ENCODE measurements around the gene F2RL3.
"Not testable (repeated sequence)": the region's sequence is repeated elsewhere in the genome, so short reads cannot be mapped to it uniquely, and the experiment has no call there.

F2RL3 gene

DNA sequence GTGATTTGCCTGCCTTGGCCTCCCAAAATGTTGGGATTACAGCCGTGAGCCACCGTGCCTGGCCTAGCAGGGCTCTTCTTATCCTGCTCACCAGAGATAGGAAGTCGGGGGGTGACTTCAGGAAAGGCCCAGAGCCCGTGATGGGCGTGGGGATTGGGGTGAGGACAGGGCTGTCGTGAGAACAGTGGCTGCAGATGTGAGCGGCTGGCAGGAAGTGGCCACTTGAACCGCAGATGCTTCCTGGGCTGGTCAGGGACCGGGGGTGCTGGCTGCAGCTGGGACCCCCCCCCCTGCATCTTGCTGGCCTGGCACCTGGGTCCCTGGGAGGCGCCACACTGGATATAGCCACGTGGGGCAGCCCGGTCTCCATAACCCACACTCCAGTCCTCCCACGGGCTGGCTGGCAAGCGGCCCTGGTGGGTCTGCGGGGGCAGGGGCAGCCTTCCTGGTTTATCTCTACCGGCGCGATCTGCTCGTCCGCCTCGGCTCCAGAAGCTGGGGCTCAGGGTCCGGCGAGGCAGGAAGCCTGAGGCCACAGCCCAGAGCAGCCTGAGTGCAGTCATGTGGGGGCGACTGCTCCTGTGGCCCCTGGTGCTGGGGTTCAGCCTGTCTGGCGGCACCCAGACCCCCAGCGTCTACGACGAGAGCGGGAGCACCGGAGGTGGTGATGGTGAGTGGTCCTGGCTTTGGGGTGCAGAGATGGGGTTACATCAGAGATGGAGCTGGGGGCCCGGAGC is at the start of gene F2RL3:
F2RL3 (plus strand) TSS at position 371 of the 737 bp plus-strand sequence; CDS start at position 562, 191 bp downstream.
- DNase-seq: no peak

DNA sequence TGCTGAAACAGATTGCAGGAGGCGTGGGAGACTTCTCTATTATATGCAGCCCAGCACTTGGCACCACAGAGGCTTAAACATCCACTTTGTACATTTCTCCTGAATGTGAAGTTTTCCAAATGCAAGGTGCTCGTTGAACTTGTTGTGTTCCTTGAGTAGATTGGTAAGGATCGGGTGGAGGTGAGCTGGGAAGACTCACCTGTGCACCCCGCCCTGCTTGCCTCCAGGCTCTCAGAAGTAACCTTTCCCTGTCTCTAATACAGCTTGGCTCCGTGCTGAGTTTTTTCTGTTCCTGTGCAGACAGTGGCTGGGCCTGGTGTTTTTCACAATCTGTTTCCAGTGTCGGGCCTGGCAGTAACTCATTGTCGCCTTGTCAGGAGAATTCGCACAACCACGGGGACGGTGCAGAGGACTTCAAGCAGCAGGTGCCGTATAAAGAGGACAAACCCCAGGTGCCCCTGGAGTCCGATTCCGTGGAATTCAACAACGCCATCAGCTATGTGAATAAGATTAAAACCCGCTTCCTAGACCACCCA is 47.3 kb upstream of the F2RL3 start:
- DNase-seq: no peak

DNA sequence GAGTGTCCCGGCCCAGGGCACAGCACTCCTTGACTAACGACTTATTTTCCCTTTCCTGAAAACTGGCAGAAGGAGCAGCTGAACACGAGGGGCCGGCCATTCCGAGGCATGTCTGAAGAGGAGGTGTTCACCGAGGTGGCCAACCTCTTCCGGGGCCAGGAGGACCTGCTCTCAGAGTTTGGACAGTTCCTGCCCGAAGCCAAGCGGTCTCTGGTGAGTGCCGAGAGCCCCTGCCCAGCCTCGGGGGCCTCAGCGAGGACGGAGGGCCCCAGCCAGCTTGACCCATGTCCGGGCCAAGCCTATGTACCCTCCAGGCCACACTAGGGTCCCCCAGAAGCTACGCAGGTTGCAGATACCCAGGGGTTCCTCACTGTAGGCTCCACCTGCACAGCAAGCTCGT is 41.9 kb upstream of the F2RL3 start:
- DNase-seq: no peak

DNA sequence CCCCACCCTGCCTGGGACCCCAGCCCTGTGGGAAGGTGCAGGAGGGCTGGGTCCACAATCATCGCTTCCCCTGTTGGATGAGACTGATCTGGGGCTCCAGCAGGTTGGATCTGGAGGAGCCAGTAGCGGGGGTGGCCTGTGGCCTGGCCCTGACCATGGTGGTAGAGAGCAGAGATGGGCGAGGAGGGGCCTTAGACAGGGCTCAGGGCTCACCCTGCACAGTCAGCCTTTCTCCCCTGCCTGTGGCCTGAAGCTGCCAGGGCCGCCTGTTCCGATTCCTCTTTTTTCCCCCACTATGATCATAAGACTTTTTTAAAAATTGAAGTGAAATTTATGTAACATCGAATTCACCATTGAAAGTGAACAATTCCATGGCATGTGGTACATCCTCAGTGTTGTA is 41.4 kb upstream of the F2RL3 start:
- no peak for DNase-seq

DNA sequence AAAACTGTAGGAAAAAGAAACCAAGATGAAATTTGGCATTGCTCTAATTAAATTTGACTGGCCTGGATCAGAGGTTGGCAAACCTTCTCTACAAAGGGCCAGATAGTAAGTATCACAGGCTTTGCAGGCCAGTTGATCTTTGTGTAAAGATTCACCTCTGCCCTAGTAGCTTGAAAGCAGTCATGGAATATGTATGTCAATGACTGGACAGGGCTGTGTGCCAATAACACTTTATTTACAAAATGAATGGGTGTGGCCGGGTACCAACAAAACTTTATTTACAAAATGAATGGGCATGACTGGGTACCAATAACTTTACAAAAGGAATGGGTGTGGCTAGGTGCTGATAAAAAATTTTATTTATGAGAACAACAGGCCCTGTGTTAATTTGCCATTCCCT is 39.6 kb upstream of the F2RL3 start:
- no peak for DNase-seq

DNA sequence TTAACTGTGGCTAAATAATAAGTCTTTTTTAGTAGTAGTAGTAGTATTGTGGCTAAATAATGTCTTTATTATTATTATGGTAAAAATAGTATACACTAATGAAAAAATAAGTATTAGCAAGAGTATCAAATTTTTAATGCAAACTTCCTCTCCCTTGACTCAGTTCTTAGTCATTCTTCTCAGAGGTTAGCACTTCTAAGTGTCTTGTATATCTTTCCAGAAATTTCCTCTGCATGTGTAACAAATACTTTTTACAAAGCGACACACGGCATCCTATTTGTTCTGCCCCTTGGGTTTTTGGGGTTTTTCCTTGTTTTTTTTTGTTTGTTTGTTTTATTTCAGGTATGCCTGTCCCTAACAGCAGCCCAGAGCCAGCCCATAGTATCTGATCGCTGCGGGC is 38.7 kb upstream of the F2RL3 start:
- DNase-seq: no peak

DNA sequence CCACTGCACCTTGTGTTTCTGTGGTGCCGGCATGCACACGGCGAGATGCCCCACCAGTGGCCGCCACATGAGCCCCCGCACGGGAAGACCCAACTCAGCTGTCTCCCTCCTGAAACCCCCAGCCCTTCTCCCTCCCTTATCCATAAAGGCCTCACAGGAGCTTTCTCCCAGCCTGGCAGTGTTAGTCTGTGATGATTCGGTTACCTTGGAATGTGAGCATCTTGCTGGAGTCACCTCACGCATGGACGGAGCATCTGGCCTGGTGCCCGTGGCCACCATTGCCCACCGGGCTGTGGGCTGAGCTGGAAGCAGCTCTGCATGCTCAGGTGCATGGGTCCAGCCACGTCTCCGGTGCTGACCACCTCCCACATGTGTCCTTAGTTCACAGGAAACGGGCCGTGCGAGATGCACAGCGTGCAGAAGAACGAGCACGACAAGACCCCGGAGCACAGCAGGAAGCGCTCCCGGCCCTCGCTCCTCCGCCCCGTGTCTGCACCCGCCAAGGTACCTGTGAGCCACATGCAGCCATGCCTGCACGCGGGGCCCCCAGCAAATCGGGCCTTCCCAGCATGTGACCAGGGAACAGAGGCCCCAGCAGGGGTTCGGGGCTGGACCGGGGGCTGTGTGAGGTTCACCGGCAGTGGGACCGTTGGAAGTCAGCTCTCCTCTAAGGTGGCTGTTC is 37.6 kb upstream of the F2RL3 start:
- DNase-seq: no peak

DNA sequence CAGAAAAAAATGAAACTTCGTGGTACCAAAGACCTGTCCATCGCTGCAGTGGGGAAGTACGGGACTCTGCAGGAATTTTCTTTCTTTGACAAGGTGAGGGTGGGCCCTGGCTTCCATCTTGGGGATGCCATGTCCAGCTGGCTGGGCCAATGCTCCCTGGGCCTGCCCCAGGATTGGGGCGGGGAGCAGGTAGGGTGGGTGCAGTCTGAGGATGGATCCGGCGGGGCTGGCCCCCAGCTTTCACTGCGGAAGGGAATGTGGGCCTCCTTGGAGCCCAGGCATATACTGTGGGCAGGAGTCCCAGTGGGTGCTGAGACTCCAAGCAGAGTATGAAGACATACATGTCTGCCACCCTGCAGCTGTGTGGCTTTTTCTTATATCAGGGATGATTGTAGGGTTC is 35.7 kb upstream of the F2RL3 start:
- no peak for DNase-seq

DNA sequence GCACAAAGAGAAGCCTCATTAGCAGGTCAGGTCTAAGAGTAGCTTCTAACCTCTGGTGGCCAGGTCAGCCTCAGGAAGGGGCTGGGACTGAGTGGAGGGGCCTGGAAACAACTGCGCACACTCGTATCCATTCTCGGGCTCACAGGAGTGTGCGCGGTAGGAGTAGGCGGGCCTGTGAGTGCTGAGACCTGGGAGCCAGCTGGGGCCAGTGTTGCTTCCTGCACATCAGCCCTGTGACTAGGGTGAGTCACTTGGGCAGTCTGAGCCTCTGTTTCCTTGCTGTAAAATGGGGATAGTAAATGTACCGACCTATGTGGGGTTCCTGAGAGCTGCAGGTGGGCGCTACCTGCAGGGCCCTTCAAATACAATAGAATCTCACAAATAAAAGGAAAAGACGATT is 32.7 kb upstream of the F2RL3 start:
- DNase-seq: no peak

DNA sequence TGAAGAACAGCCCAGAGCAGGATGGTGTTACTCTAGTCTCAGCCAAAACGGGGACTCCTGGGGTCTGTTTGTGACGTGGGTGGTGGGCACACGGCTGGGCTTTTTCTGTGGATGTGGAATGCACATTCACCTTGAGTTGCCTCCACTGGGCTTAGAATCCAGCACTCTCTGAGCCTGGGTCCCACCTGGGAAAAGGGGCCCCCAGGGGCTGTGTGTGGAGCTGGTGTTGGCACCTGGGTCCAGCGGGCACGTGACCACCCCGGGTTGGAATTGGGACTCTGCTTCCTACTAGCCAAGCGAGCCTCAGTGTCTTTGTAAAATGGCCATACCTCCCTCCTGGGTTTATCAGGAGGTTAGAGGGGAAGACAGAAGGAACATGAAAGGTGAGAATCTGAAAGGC is 29.2 kb upstream of the F2RL3 start:
- DNase-seq: no peak

DNA sequence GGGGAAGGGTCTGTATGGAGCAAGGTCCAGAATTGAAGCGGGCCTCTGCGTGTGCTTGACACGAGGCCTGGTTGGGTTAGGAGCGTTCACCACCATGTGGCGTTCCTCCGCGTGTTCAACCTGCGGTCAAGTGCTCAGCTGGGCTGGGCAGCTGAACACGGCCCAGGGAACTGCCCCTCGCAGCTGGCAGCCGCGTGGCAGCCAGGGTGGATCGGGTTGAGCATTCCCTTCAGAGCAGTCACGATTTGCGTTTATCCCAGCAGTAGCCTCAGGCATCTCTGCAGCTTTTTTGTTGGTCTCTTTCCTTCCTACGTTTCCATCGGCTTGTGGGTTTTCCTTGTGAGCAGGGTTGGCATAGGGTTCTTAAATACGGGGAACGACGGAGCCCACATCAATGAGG is 28.7 kb upstream of the F2RL3 start:
- DNase-seq: no peak

DNA sequence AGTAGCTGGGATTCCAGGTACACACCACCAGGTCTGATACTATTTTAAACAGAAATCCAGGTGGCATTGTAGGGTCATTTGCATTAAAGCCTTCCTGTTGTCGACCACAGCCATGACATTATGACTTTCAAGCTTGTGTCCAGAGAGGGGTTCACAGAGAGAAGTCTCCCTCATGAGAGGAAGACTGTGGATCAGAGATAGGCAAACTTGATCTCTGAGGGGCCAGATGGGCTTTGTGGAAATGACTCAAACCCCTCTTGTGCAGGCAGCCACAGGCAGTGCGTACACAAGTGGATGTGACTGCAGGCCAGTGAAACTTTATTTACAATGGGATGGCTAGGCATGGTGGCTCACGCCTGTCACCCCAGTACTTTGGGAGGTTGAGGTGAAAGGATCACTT is 27.8 kb upstream of the F2RL3 start:
- DNase-seq: no peak

DNA sequence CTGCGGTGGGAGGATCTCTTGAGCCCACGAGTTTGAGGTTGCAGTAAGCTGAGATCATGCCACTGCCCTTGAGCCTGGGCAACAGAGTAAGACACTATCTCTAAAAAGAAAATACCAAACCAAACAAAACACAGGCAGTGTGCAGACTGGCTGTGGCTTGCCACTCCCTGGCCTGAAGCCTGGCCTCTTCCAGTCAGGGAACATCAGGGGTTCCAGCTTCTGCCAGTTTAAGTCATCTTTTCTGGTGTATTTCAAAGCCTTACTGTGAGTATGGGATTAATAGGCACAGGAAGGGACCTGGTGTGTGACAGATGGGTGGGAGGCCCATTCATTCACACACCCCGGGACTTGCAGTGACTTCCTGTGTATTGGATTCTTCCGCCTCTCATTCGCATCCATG is 27.0 kb upstream of the F2RL3 start:
- DNase-seq: no peak

DNA sequence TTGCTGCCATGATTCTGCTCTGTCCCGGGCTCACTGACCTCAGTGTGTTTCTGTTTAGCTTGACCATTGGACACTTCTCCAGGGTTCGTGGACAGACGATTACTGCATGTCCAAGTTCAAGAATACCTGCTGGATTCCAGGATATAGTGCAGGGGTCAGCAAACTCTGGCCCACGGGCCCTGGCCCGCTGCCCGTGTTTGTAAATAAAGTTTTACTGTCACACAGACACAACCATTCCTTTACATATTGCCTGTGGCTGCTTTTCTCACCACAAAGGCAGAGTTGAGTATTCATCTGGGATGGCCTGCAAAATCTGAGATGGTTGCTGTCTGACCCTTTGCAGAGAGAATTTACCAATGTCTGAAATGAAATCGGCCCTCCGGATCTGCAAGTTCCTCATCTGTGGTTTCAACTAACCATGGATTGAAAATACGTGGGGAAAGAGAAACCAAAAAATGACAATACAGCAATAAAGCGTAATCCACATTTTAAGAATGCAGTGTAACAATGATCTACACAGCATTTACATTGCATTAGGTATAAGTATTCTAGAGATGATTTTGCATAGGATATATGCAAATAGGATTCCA is 25.9 kb upstream of the F2RL3 start:
- DNase-seq: no peak

DNA sequence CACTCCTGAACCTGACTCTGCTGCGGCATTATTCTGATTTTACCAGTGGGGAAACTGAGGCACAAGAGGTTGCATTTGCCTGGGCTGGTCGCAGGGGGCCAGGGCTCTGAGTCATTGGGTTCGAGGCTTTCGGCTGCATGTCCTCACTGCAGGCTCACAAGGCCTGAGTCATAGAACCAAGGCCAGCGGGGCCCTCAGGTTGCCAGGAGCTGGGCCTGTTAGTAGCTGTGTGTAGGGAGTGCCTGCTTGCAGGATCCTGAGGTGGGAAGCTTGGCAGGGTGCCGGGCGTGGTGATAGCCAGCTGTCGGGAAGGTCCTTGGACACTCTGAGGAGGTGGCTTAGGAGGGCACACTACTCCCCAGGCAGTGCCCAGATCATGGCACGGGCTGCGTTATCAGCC is 21.6 kb upstream of the F2RL3 start:
- DNase-seq: no peak

DNA sequence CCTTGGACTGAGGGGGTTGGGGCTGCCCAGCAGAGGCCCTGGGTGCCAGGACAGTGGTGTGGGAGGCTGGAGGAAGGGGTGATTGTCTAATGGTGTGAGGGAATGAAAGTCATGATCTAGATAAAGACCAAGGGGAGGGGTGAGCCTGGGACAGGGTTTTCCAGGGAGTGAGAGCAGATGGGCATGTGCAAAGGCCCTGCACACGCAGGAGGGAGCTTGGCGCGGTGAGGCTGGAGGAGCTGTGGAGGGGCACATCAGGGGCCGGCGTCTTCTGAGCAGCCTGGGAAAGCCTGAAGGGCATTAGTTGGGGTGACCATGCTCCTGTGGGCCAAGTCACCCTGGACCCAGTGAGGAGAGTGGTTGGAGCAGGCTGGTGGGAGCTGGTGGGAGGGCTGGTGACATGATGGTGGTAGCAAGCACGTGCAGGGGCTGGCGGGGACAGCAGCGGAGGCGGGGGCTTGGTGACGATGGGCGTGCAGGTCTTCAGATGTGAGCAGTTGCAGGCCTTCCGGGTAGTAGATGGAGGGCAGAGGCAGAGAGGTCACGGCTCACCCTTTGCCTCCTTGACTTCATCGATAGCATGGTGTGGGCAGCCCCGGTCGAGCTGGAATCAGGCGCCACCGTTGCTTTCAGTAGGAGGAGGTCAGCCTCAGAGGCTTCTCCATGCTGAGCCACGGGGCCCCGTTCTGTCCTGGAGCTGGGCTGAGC is 20.2 kb upstream of the F2RL3 start:
- no peak for DNase-seq

DNA sequence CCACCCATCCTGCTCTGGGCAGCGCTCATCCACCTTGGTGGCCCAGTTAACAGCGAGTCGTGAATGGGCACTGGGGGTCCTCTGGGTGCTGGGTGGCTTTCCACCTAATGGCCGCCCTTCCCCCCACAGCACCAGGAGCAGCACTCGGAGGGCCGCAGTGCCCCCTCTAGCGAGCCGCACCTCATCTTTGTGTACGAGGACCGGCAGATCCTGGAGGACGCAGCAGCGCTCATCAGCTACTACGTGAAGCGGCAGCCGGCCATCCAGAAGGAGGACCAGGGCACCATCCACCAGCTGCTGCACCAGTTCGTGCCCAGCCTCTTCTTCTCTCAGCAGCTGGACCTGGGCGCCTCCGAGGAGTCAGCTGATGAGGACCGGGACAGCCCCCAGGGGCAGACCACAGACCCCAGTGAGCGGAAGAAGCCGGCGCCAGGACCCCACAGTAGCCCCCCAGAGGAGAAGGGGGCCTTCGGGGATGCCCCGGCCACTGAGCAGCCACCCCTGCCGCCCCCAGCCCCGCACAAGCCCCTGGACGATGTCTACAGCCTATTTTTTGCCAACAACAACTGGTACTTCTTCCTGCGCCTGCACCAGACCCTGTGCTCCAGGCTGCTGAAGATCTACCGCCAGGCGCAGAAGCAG is 19.3 kb upstream of the F2RL3 start:
- DNase-seq: no peak

DNA sequence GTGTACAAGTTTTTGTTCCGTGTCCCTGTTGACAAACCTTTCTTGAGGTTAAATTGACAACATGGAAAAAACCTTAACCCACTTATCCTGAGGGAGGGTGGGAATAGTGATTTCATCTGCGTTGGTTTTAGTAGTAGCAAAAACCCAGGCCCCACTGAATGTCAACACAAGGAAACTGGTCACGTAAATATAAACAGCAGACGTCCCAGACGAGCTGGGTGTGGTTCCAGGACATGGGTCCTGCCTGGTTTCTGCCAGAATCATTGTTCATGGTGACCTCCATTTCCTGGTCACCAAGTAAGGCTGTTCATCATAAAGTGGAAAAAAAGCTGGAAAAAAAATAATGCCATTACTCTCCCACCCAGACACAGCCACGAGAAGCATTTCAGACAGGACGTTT is 16.9 kb upstream of the F2RL3 start:
- no peak for DNase-seq

DNA sequence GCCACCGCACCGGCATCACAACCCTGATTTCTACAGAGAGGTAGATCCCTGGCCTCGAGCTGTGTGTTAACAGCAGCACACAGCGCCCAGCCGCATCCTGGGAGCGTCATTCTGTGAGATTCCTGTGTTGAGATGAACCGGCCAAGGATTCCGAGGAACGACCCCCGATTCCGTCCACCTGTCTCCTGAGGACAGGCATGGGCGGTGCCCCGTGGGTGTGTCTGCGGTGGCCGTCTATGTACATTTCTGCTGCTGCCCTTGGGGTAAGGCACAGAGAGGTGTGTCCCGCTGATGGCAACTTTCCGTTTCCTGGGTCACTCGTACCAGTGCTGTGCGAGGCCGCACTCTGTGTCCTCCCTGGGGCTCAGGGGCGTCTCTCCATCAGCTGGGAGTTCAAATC is 16.1 kb upstream of the F2RL3 start:
- DNase-seq: no peak

DNA sequence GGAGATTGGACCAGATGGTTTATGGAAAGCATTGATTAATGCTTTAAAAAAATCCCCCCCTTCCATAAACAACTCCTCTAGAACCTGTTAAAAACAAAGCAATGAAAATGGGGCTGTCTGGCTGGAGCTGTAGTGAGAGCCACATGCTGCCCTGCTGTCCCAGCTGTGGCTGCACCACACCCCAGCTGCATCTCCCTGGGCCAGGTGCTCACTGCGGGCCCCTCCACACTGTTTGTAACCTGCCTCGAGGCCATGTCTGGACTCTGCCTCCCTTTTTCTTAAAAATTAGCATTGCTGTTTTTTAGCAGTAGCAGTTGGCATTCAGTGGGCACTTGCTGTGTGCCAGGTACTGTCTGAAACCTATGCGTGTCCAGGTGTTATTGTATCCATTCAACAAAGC is 15.2 kb upstream of the F2RL3 start:
- DNase-seq: no peak

DNA sequence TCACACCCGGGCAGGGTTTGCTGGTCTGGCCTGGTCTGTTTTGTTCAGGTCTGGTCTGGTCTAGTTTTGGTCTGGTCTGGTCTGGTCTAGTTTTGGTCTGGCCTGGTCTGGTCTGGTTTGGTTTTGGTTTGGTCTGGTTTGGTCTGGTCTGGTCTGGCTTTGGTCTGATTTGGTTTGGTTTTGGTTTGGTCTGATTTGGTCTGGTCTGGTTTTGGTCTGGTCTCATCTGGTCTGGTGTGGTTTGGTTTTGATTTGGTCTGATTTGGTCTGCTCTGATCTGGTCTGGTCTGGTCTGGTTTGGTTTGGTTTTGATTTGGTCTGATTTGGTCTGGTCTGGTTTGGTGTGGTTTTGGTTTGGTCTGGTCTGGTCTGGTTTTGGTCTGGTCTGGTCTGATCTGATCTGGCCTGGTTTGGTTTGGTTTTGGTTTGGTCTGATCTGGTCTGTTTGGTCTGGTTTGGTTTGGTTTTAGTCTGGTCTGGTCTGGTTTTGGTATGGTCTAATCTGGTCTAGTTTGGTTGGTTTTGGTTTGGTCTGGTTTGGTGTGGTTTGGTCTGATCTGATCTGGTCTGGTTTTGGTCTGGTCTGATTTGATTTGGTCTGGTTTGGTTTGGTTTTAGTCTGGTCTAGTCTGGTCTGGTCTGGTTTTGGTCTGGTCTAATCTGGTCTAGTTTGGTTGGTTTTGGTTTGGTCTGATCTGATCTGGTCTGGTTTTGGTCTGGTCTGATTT is 14.4 kb upstream of the F2RL3 start:
- no peak for DNase-seq

DNA sequence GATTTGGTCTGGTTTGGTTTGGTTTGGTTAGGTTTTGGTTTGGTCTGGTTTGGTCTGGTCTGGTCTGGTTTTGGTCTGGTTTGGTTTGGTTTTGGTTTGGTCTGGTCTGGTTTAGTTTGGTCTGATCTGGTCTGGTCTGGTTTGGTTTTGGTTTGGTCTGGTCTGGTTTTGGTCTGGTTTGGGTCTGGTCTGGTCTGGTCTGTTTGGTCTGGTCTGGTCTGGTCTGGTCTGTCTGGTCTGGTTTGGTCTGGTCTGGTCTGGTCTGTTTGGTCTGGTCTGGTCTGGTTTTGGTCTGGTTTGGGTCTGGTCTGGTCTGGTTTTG is 13.9 kb upstream of the F2RL3 start:
- DNase-seq: not testable (repeated sequence)

Data from CD4-positive, alpha-beta T cell treated with Interleukin-4 for 1 hour (primary cell).